Measurements from ENCODE around the gene MYOF.
"Not testable (repeated sequence)": the region's sequence is repeated elsewhere in the genome, so short reads cannot be mapped to it uniquely, and the experiment has no call there.

MYOF gene

GRCh38 chr10:93290661-93291354 lies 191.3 kb downstream of the MYOF start:
- H3K9me3 Mint-ChIP-seq = no peaks in the 10 kb centered on the region
- no peaks in the 10 kb centered on the region for H3K27me3 Mint-ChIP-seq (ENCODE audit: low read depth)
- H3K4me1 Mint-ChIP-seq (ENCODE audit: low read depth) = no peaks in the 10 kb centered on the region
- H3K36me3 Mint-ChIP-seq (ENCODE audit: low read depth) = no peaks in the 10 kb centered on the region
- H3K4me3 Mint-ChIP-seq = no peak overlapping the region
- H3K27ac Mint-ChIP-seq = no peak overlapping the region

GRCh38 chr10:93288679-93289634 lies 193.2 kb downstream of the MYOF start:
- Mint-ChIP-seq H3K4me1 (ENCODE audit: low read depth) (no peaks in the 10 kb centered on the region), H3K9me3 (no peaks in the 10 kb centered on the region), H3K27me3 (ENCODE audit: low read depth) (no peaks in the 10 kb centered on the region), H3K4me3 (no peak overlapping the region), H3K27ac (no peak overlapping the region), H3K36me3 (ENCODE audit: low read depth) (no peaks in the 10 kb centered on the region)

- no peaks in the 10 kb centered on the region for H3K27me3 Mint-ChIP-seq (ENCODE audit: low read depth)
- H3K4me1 Mint-ChIP-seq (ENCODE audit: low read depth) = no peaks in the 10 kb centered on the region
- H3K27ac Mint-ChIP-seq = no peak overlapping the region
- no peaks in the 10 kb centered on the region for H3K36me3 Mint-ChIP-seq (ENCODE audit: low read depth)
- no peaks in the 10 kb centered on the region for H3K9me3 Mint-ChIP-seq
- no peak overlapping the region for H3K4me3 Mint-ChIP-seq
Measured at GRCh38 chr10:93287775-93288174, 194.4 kb downstream of the MYOF start.

GRCh38 chr10:93284246-93284645 lies 197.9 kb downstream of the MYOF start:
- H3K9me3 Mint-ChIP-seq; H3K4me3 Mint-ChIP-seq; H3K36me3 Mint-ChIP-seq (ENCODE audit: low read depth); H3K4me1 Mint-ChIP-seq (ENCODE audit: low read depth); H3K27ac Mint-ChIP-seq; H3K27me3 Mint-ChIP-seq (ENCODE audit: low read depth): not testable (repeated sequence)

GRCh38 chr10:93281367-93281720 lies 200.8 kb downstream of the MYOF start:
- no peak overlapping the region for H3K27ac Mint-ChIP-seq
- H3K9me3 Mint-ChIP-seq = no peaks in the 10 kb centered on the region
- no peaks in the 10 kb centered on the region for H3K27me3 Mint-ChIP-seq (ENCODE audit: low read depth)
- H3K4me3 Mint-ChIP-seq = no peak overlapping the region
- H3K4me1 Mint-ChIP-seq (ENCODE audit: low read depth) = no peaks in the 10 kb centered on the region
- H3K36me3 Mint-ChIP-seq (ENCODE audit: low read depth) = no peaks in the 10 kb centered on the region

GRCh38 chr10:93280699-93281366 lies 201.3 kb downstream of the MYOF start:
- Mint-ChIP-seq H3K36me3 (ENCODE audit: low read depth) (no peaks in the 10 kb centered on the region), H3K4me3 (no peak overlapping the region), H3K4me1 (ENCODE audit: low read depth) (no peaks in the 10 kb centered on the region), H3K27me3 (ENCODE audit: low read depth) (no peaks in the 10 kb centered on the region), H3K27ac (no peak overlapping the region), H3K9me3 (no peaks in the 10 kb centered on the region)

GRCh38 chr10:93280121-93280698 lies 201.9 kb downstream of the MYOF start:
- Mint-ChIP-seq H3K9me3 (no peaks in the 10 kb centered on the region), H3K27ac (no peak overlapping the region), H3K4me1 (ENCODE audit: low read depth) (no peaks in the 10 kb centered on the region), H3K4me3 (no peak overlapping the region), H3K27me3 (ENCODE audit: low read depth) (no peaks in the 10 kb centered on the region), H3K36me3 (ENCODE audit: low read depth) (no peaks in the 10 kb centered on the region)

GRCh38 chr10:93277360-93277759 lies 204.8 kb downstream of the MYOF start:
- Mint-ChIP-seq H3K4me3 (no peak overlapping the region), H3K27ac (no peak overlapping the region), H3K9me3 (no peaks in the 10 kb centered on the region), H3K4me1 (ENCODE audit: low read depth) (no peaks in the 10 kb centered on the region), H3K27me3 (ENCODE audit: low read depth) (no peaks in the 10 kb centered on the region), H3K36me3 (ENCODE audit: low read depth) (no peaks in the 10 kb centered on the region)

- no peaks in the 10 kb centered on the region for H3K36me3 Mint-ChIP-seq (ENCODE audit: low read depth)
- peaks cover 4% of the 10 kb centered on the region for H3K9me3 Mint-ChIP-seq
- H3K4me1 Mint-ChIP-seq (ENCODE audit: low read depth) = no peaks in the 10 kb centered on the region
- no peaks in the 10 kb centered on the region for H3K27me3 Mint-ChIP-seq (ENCODE audit: low read depth)
- H3K27ac Mint-ChIP-seq = no peak overlapping the region
- no peak overlapping the region for H3K4me3 Mint-ChIP-seq
Measured at GRCh38 chr10:93274419-93274818, 207.7 kb downstream of the MYOF start.

- Mint-ChIP-seq H3K27ac (no peak overlapping the region), H3K9me3 (peaks cover 6% of the 10 kb centered on the region), H3K36me3 (ENCODE audit: low read depth) (no peaks in the 10 kb centered on the region), H3K4me1 (ENCODE audit: low read depth) (no peaks in the 10 kb centered on the region), H3K27me3 (ENCODE audit: low read depth) (no peaks in the 10 kb centered on the region), H3K4me3 (no peak overlapping the region)
Measured at GRCh38 chr10:93272884-93273675, 209.1 kb downstream of the MYOF start.

- peaks cover 8% of the 10 kb centered on the region for H3K4me1 Mint-ChIP-seq (ENCODE audit: low read depth)
- no peak overlapping the region for H3K27ac Mint-ChIP-seq
- peaks cover 6% of the 10 kb centered on the region for H3K9me3 Mint-ChIP-seq
- H3K27me3 Mint-ChIP-seq (ENCODE audit: low read depth) = no peaks in the 10 kb centered on the region
- no peak overlapping the region for H3K4me3 Mint-ChIP-seq
- H3K36me3 Mint-ChIP-seq (ENCODE audit: low read depth) = no peaks in the 10 kb centered on the region
Measured at GRCh38 chr10:93271347-93271746, 210.8 kb downstream of the MYOF start.

GRCh38 chr10:93269281-93269680 lies 212.9 kb downstream of the MYOF start:
- Mint-ChIP-seq H3K27ac (no peak overlapping the region), H3K4me3 (no peak overlapping the region), H3K4me1 (ENCODE audit: low read depth) (peaks cover 8% of the 10 kb centered on the region), H3K9me3 (peaks cover 6% of the 10 kb centered on the region), H3K27me3 (ENCODE audit: low read depth) (no peaks in the 10 kb centered on the region), H3K36me3 (ENCODE audit: low read depth) (no peaks in the 10 kb centered on the region)

- Mint-ChIP-seq H3K27ac (no peak overlapping the region), H3K36me3 (ENCODE audit: low read depth) (no peaks in the 10 kb centered on the region), H3K9me3 (peaks cover 6% of the 10 kb centered on the region), H3K4me3 (no peak overlapping the region), H3K27me3 (ENCODE audit: low read depth) (no peaks in the 10 kb centered on the region), H3K4me1 (ENCODE audit: low read depth) (peaks cover 8% of the 10 kb centered on the region)
Measured at GRCh38 chr10:93268021-93268420, 214.1 kb downstream of the MYOF start.

GRCh38 chr10:93267521-93267920 lies 214.6 kb downstream of the MYOF start:
- Mint-ChIP-seq H3K27me3 (ENCODE audit: low read depth) (no peaks in the 10 kb centered on the region), H3K9me3 (peaks cover 6% of the 10 kb centered on the region), H3K27ac (no peak overlapping the region), H3K4me1 (ENCODE audit: low read depth) (peaks cover 8% of the 10 kb centered on the region), H3K36me3 (ENCODE audit: low read depth) (no peaks in the 10 kb centered on the region), H3K4me3 (no peak overlapping the region)
